Esophagus muscularis mucosa (tissue), 4 donors: ENCODE results near the gene NUDC.

ENCODE experiments used
- EP300 ChIP-seq: sonication (generic); formaldehyde crosslinking; IDR thresholded peaks from one replicate; pipeline ENCODE4 v1.6.1; 2017; ENCODE audit warnings: antibody characterized with exemption
- POLR2A ChIP-seq: fragments of 450-650 bp; IDR thresholded peaks from one replicate; pipeline ENCODE4 v1.6.1; 2017; ENCODE audit warnings: antibody characterized with exemption, moderate library complexity, mild to moderate bottlenecking, low read depth
- POLR2AphosphoS5 ChIP-seq, 2 donors: sonication (generic); formaldehyde crosslinking; IDR thresholded peaks; one replicate each; pipeline ENCODE4 v1.6.1; 2017; ENCODE audit warnings: antibody characterized with exemption in 2 of 2
- TF ChIP-seq, protein P1 (sequence below), 3 experiments: fragments of 200-600 bp in 2 of 3; fragments of 450-650 bp in 1 of 3; sonication (generic) in 2 of 3; IDR thresholded peaks; one replicate each; pipeline ENCODE4 v1.5.1; 2017 to 2019; ENCODE audit warnings: antibody characterized with exemption in 3 of 3, mild to moderate bottlenecking in 2 of 3, moderate library complexity in 1 of 3

DNA sequence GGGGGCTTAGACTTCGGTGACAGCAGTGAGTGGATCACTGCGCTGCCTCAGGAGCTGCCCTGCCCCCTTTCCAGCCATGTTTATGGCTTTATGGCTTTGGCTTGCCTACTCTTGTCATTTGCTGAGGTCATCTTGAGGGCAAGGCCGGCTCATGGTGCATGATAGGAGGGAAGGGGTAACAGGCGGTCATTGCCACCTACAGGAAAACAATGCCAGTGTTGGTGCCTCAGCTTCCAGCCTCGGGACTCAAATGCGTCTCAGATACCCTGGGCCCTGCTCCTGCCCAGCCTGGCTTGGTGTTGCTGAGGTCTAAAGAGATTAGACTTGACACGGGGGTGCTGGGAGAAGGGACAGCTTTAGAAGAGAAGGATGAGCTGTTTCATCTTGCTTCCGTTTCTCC, 24.2 kb downstream of the NUDC start:
- TF ChIP-seq EP300 (no peak), POLR2A (no peak), POLR2AphosphoS5 (IDR thresholded peaks at IDR 0.05) (no peak)
- TF ChIP-seq, protein P1, sequence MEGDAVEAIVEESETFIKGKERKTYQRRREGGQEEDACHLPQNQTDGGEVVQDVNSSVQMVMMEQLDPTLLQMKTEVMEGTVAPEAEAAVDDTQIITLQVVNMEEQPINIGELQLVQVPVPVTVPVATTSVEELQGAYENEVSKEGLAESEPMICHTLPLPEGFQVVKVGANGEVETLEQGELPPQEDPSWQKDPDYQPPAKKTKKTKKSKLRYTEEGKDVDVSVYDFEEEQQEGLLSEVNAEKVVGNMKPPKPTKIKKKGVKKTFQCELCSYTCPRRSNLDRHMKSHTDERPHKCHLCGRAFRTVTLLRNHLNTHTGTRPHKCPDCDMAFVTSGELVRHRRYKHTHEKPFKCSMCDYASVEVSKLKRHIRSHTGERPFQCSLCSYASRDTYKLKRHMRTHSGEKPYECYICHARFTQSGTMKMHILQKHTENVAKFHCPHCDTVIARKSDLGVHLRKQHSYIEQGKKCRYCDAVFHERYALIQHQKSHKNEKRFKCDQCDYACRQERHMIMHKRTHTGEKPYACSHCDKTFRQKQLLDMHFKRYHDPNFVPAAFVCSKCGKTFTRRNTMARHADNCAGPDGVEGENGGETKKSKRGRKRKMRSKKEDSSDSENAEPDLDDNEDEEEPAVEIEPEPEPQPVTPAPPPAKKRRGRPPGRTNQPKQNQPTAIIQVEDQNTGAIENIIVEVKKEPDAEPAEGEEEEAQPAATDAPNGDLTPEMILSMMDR (IDR thresholded peaks at IDR 0.05), result no peak
